Brain microvascular endothelial cell (primary cell): ENCODE measurements around the gene C3.

Experiments used
- DNase-seq: peaks from one replicate; pipeline ENCODE4 v3.0.0-alpha.2; 2020
- H3K27ac ChIP-seq: fragments of 250-450 bp; sonication (Bioruptor Pico); 2 replicates; pipeline ENCODE4 v1.5.1; 2020; ENCODE audit warnings: mild to moderate bottlenecking, moderate library complexity
- H3K27me3 ChIP-seq: fragments of 250-450 bp; sonication (Bioruptor Pico); replicated peaks from 2 replicates; pipeline ENCODE4 v1.5.1; 2020; ENCODE audit warnings: mild to moderate bottlenecking
- H3K36me3 ChIP-seq: fragments of 250-450 bp; sonication (Bioruptor Pico); replicated peaks from 2 replicates; pipeline ENCODE4 v1.5.1; 2020; ENCODE audit warnings: mild to moderate bottlenecking
- H3K4me3 ChIP-seq: 2 replicates; pipeline ENCODE4 v1.5.1; 2011; ENCODE audit warnings: low read depth, mild to moderate bottlenecking, control low read depth, low read length, moderate library complexity
- in situ Hi-C: cut with HindIII; loops from 2 replicates; pipeline ENCODE4 v1.10.0; 2017; ENCODE audit warnings: low sequenced_read_pairs, low pct_ligation_motif_present
- TF ChIP-seq, protein P1 (sequence below): IDR thresholded peaks from 2 replicates; pipeline ENCODE4 v1.5.1; 2011; ENCODE audit warnings: low read depth, mild to moderate bottlenecking, moderate library complexity, low read length, control low read depth, inconsistent platforms; ENCODE audit errors: missing control alignments

C3 gene

DNA sequence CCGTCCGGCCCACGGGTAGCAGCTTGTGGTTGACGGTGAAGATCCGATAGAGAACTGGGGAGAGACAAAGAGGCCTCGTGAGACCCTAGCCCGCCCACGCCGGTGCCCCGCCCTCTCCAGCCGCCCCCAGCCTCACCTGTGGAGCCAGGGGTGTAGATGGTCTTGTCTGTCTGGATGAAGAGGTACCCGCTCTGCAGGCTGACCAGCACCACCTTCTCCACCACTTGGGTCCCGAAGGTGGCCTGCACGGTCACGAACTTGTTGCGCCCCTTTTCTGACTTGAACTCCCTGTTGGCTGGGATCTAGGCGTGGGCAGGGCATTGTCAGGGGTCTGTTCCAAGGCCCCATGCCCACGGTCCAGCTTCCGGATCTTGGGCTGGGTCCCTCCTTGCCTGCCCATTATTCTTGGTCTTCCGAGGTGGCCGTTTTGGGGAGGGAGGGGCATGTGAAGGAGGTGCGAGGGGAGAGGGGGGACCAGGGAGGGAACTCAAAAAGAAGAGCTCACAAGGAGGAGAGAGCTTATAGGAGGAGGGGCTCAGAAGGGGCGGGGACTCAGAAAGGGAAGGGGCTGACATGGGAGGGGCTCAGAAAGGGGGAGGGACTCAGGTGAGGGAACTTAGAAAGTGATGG, 2.2 kb downstream of the C3 start:
- TF ChIP-seq, protein P1, sequence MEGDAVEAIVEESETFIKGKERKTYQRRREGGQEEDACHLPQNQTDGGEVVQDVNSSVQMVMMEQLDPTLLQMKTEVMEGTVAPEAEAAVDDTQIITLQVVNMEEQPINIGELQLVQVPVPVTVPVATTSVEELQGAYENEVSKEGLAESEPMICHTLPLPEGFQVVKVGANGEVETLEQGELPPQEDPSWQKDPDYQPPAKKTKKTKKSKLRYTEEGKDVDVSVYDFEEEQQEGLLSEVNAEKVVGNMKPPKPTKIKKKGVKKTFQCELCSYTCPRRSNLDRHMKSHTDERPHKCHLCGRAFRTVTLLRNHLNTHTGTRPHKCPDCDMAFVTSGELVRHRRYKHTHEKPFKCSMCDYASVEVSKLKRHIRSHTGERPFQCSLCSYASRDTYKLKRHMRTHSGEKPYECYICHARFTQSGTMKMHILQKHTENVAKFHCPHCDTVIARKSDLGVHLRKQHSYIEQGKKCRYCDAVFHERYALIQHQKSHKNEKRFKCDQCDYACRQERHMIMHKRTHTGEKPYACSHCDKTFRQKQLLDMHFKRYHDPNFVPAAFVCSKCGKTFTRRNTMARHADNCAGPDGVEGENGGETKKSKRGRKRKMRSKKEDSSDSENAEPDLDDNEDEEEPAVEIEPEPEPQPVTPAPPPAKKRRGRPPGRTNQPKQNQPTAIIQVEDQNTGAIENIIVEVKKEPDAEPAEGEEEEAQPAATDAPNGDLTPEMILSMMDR: no peak
- Histone ChIP-seq H3K27me3 (no peaks in the 10 kb centered on the region), H3K4me3 (no peak overlapping the region), H3K27ac (no peak overlapping the region), H3K36me3 (no peaks in the 10 kb centered on the region)
- in situ Hi-C loops: no loop called here
- no peak for DNase-seq

DNA sequence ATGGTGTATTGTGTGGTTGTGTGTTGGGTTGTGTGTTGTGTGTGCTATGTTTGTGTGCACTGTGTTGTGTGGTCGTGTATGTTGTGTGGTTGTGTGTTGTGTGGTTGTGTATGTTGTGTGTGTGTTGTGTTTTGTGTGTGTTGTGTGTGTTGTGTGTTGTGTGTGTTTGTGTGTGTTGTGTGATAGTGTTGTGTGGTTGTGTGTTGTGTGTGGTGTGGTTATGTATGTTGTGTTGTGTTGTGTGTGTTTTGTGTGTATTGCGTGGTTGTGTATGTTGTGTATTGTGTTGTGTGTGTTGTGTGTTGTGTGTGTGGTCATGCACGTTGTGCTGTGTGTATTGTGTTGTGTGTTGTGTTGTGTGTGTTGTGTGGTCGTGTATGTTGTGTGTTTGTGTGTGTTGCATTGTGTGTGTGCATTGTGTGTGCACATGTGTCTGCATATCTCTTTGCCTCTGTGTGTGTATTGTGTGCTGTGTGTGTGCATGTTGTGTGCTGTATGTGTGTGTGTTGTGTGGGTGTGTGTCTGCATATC, 2.9 kb downstream of the C3 start:
- Histone ChIP-seq H3K27ac (no peak overlapping the region), H3K4me3 (no peak overlapping the region), H3K27me3 (no peaks in the 10 kb centered on the region), H3K36me3 (no peaks in the 10 kb centered on the region)
- in situ Hi-C loops: no loop called here
- TF ChIP-seq, protein P1: no peak
- no peak for DNase-seq

GRCh38 chr19:6717036-6717435, 3.4 kb downstream of the C3 start:
- H3K27ac ChIP-seq: no peak overlapping the region
- TF ChIP-seq, protein P1: no peak
- H3K4me3 ChIP-seq: no peak overlapping the region
- no peaks in the 10 kb centered on the region for H3K36me3 ChIP-seq
- in situ Hi-C loops: no loop called here
- no peak for DNase-seq
- no peaks in the 10 kb centered on the region for H3K27me3 ChIP-seq

DNA sequence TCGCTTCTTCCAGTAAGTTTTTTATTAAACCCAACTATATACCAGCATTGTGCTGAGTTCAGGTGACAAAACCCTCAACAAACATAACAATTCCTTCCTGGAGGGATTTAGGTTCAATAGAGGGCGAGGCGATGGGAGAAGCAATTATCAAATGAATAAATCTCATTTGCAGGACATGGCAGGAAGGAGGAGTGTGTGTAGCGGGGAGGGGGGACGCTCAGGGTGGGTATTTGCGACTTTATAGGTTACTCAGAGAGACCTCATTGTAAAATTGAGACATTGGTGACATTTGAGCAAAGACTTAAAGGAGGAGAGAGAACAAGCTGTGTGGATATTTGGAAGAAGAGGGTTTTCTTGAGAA, 3.9 kb downstream of the C3 start:
- Histone ChIP-seq H3K36me3 (no peaks in the 10 kb centered on the region), H3K27me3 (no peaks in the 10 kb centered on the region), H3K4me3 (no peak overlapping the region), H3K27ac (no peak overlapping the region)
- in situ Hi-C loops: no loop called here
- DNase-seq: no peak
- TF ChIP-seq, protein P1: no peak

DNA sequence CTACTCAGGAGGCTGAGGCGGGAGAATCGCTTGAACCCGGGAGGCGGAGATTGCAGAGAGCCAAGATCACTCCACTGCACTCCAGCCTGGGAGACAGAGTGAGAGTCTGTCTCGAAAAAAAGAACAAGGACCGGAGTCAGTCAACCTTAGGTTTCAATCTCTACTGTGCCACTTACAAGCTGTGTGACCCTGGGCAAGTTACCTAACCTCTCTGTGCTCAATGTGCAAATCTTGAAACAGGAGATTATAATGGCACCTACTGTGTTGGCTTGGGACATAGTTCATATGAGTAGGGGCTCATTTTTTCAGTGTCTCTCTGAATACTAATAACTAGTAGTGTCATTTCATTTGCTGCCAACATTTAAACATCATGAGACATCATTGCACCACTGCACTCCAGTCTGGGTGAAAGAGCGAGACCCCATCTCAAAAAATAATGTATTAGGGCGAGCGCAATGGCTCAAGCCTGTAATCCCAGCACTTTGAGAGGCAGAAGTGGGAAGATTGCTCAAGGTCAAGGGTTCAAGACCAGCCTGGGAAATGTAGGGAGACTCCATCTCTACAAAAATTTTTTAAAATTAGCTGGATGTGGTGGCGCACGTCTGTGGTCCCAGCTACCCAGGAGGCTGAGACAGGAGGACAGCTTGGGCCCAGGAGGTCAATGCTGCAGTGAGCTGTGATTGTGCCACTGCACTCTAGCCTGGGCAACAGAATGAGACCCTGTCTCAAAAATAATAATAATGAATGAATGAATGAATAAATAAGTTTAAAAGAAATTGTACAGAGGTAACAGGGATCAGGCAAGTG, 5.5 kb downstream of the C3 start:
- Histone ChIP-seq H3K4me3 (no peak overlapping the region), H3K36me3 (no peaks in the 10 kb centered on the region), H3K27ac (no peak overlapping the region), H3K27me3 (peaks cover 7% of the 10 kb centered on the region)
- TF ChIP-seq, protein P1: no peak
- no peak for DNase-seq
- in situ Hi-C loops: no loop called here
